GM12878 (cell line): Measurements from ENCODE around the gene SCUBE2.

Experiments used
- BCL3 ChIP-seq: IDR thresholded peaks from 2 replicates; pipeline ENCODE4 v1.6.1; 2011; ENCODE audit warnings: borderline replicate concordance, low read depth, mild to moderate bottlenecking, moderate library complexity, low read length; ENCODE audit not compliant: insufficient read depth, poor library complexity, severe bottlenecking
- CHD1 ChIP-seq: IDR thresholded peaks from 2 replicates; pipeline ENCODE4 v1.6.1; 2012; ENCODE audit warnings: low read depth, low read length, improper control_type of control experiment
- ESRRA ChIP-seq: IDR thresholded peaks from 2 replicates; pipeline ENCODE4 v1.6.1; 2012; ENCODE audit warnings: mild to moderate bottlenecking, low read length, improper control_type of control experiment
- ETV6 ChIP-seq, 2 experiments: fragments of 450-650 bp in 1 of 2; IDR thresholded peaks in 1 of 2; conservative IDR thresholded peaks in 1 of 2; 2 replicates each; pipeline ENCODE4 v1.6.1; 2014; ENCODE audit warnings: antibody characterized with exemption in 1 of 2, borderline replicate concordance in 1 of 2, low read depth in 1 of 2, mild to moderate bottlenecking in 1 of 2, moderate library complexity in 1 of 2
- KAT2A ChIP-seq: conservative IDR thresholded peaks from 2 replicates; pipeline ENCODE4 v1.6.1; 2011; ENCODE audit warnings: low read depth, low read length; ENCODE audit not compliant: control insufficient read depth
- MYC ChIP-seq: IDR thresholded peaks from 2 replicates; pipeline ENCODE4 v1.6.1; 2011; ENCODE audit warnings: mild to moderate bottlenecking, low read length, moderate library complexity, inconsistent platforms; ENCODE audit not compliant: insufficient read depth, insufficient replicate concordance, insufficient read length, severe bottlenecking
- POLR2AphosphoS5 ChIP-seq: IDR thresholded peaks from 2 replicates; pipeline ENCODE4 v1.6.1; 2011; ENCODE audit warnings: mild to moderate bottlenecking, low read length, inconsistent platforms
- YY1 ChIP-seq: IDR thresholded peaks from 2 replicates; pipeline ENCODE4 v1.6.1; 2011; ENCODE audit warnings: low read depth, mild to moderate bottlenecking, low read length
- TF ChIP-seq, protein P1 (sequence below): IDR thresholded peaks from 2 replicates; pipeline ENCODE4 v1.6.1; 2011; ENCODE audit warnings: low read depth, low read length, improper control_type of control experiment, borderline replicate concordance
- TF ChIP-seq, protein P2 (sequence below), 3 experiments: IDR thresholded peaks in 2 of 3; conservative IDR thresholded peaks in 1 of 3; 2 replicates each; pipeline ENCODE4 v1.5.1; 2011; ENCODE audit warnings: low read depth in 3 of 3, low read length in 3 of 3, mild to moderate bottlenecking in 3 of 3, control low read depth in 2 of 3, moderate library complexity in 2 of 3, inconsistent platforms in 1 of 3, mixed read lengths in 1 of 3; ENCODE audit not compliant: control insufficient read depth in 2 of 3, insufficient read depth in 1 of 3; ENCODE audit errors: extremely low read depth in 1 of 3

DNA sequence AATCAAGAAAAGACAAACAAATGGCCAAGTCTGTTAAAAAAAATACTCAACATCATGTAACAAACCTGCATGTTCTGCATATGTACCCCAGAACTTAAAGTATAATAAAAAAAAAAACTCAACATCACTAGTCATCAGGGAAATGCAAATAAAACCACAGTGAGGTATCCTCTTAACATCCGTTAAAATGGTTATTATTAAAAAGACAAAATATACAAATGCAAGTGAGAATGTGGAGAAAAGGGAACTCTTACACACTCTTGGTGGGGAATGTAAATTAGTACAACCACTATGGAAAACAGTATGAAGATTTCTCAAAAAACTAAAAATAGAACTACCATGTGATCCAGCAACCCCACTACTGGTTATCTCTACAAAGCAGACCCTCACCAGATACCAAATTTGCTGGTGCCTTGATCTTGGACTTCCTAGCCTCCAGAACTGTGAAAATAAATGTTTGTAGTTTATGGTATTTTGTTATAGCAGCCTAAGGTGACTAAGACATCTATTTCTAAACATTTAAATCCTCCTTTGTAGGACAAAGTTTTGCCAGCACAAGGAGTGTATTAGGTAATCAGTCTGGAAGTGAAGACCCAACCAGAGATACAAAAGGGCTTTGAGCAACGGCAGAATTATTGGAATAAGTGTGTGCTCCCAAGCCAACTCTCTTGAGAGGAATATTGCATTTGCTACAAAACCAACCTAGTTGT lies 32.4 kb upstream of the SCUBE2 start:
- TF ChIP-seq YY1: no peak
- TF ChIP-seq ETV6 (conservative IDR thresholded peaks at IDR 0.05 in 1 of 2, IDR thresholded peaks at IDR 0.05 in 1 of 2; ENCODE audit: borderline replicate concordance in 1 of 2, low read depth in 1 of 2): no peak
- TF ChIP-seq POLR2AphosphoS5: no peak
- no peak for TF ChIP-seq KAT2A
- TF ChIP-seq, protein P1, sequence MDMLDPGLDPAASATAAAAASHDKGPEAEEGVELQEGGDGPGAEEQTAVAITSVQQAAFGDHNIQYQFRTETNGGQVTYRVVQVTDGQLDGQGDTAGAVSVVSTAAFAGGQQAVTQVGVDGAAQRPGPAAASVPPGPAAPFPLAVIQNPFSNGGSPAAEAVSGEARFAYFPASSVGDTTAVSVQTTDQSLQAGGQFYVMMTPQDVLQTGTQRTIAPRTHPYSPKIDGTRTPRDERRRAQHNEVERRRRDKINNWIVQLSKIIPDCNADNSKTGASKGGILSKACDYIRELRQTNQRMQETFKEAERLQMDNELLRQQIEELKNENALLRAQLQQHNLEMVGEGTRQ: no peak
- TF ChIP-seq, protein P2, sequence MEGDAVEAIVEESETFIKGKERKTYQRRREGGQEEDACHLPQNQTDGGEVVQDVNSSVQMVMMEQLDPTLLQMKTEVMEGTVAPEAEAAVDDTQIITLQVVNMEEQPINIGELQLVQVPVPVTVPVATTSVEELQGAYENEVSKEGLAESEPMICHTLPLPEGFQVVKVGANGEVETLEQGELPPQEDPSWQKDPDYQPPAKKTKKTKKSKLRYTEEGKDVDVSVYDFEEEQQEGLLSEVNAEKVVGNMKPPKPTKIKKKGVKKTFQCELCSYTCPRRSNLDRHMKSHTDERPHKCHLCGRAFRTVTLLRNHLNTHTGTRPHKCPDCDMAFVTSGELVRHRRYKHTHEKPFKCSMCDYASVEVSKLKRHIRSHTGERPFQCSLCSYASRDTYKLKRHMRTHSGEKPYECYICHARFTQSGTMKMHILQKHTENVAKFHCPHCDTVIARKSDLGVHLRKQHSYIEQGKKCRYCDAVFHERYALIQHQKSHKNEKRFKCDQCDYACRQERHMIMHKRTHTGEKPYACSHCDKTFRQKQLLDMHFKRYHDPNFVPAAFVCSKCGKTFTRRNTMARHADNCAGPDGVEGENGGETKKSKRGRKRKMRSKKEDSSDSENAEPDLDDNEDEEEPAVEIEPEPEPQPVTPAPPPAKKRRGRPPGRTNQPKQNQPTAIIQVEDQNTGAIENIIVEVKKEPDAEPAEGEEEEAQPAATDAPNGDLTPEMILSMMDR (IDR thresholded peaks at IDR 0.05 in 2 of 3, conservative IDR thresholded peaks at IDR 0.05 in 1 of 3; ENCODE audit: control insufficient read depth in 2 of 3, extremely low read depth in 1 of 3, insufficient read depth in 1 of 3, low read depth in 3 of 3, low read length in 3 of 3): no peak
- TF ChIP-seq MYC: no peak
- TF ChIP-seq BCL3: no peak
- TF ChIP-seq ESRRA: no peak
- TF ChIP-seq CHD1: no peak
